ENCODE results near the gene PLCG1. TPM values are rescaled to one million over a fixed set of nuclear protein-coding genes. Genes with fewer than 3 reads are reported as not detected.

Gene PLCG1
- total RNA-seq, 2 donors from 2014 or later = 185 to 255 TPM

DNA sequence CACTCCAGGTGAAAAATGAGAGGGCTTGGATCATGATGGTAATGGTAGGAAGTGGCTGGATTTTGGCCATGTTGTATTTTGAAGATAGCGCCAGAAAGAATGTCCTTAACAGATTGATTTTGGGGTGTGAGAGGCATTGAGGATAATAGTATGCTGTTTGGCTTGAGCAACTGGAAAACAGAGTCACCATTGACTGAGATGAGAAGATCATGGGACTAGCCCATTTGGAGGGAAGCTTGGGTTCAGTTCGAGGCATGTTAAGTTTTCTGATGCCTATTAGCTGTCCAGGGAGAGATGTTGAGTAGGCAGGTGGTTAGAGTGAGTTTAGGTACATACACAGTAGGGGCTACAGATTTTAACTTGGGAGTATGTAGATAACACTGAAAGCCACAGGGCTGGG lies 23.3 kb downstream of the PLCG1 start:
- Histone ChIP-seq H3K4me1 (ENCODE audit: control insufficient read depth in 1 of 2, low read depth in 2 of 2) (peaks cover 0 to 31% of the 10 kb centered on the region in 2 donors), H3K27me3 (replicated peaks; ENCODE audit: insufficient read depth) (no peaks in the 10 kb centered on the region)

DNA sequence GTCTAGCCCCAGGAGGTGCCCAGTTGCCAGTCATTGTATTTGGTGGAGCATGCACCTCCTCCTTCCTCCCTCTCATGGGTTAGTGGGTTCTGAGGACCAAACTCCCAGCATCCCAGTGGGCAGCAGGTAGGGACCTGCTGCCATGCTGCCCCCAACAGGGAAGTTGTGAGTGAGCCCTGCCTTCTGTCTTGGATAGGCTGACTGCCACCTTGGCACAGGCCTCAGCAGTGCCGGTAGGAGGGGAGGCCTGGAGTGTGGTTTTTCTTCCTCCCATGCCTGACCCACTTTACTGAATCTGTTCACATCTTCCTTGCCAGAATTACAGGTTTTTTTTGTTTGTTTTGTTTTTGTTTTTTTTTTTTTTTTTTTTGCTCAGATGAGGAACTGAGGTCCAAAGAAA lies 24.5 kb downstream of the PLCG1 start:
- Histone ChIP-seq H3K4me3 (no peak overlapping the region), H3K4me1 (ENCODE audit: control insufficient read depth in 1 of 2, low read depth in 2 of 2) (peaks cover 0 to 21% of the 10 kb centered on the region in 2 donors), H3K27ac (no peak overlapping the region), H3K27me3 (replicated peaks; ENCODE audit: insufficient read depth) (no peaks in the 10 kb centered on the region), H3K36me3 (peaks cover 43% of the 10 kb centered on the region), H3K9me3 (no peaks in the 10 kb centered on the region)
- ATAC-seq (ENCODE audit: insufficient number of reproducible peaks, low FRiP score, low read depth) (no peak), DNase-seq (ENCODE audit: low spot score) (no peak)
- TF ChIP-seq, protein P1, sequence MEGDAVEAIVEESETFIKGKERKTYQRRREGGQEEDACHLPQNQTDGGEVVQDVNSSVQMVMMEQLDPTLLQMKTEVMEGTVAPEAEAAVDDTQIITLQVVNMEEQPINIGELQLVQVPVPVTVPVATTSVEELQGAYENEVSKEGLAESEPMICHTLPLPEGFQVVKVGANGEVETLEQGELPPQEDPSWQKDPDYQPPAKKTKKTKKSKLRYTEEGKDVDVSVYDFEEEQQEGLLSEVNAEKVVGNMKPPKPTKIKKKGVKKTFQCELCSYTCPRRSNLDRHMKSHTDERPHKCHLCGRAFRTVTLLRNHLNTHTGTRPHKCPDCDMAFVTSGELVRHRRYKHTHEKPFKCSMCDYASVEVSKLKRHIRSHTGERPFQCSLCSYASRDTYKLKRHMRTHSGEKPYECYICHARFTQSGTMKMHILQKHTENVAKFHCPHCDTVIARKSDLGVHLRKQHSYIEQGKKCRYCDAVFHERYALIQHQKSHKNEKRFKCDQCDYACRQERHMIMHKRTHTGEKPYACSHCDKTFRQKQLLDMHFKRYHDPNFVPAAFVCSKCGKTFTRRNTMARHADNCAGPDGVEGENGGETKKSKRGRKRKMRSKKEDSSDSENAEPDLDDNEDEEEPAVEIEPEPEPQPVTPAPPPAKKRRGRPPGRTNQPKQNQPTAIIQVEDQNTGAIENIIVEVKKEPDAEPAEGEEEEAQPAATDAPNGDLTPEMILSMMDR (IDR thresholded peaks at IDR 0.05) = no peak

More for the DNA sequence above, 23.3 kb downstream of the PLCG1 start:
- Histone ChIP-seq H3K36me3 (peaks cover 31% of the 10 kb centered on the region), H3K27ac (no peak overlapping the region), H3K9me3 (no peaks in the 10 kb centered on the region), H3K4me3 (no peak overlapping the region)
- DNase-seq (ENCODE audit: low spot score) = no peak
- no peak for ATAC-seq (ENCODE audit: insufficient number of reproducible peaks, low FRiP score, low read depth)
- TF ChIP-seq, protein P1 (IDR thresholded peaks at IDR 0.05) = no peak

- ATAC-seq (ENCODE audit: insufficient number of reproducible peaks, low FRiP score, low read depth) = no peak
- DNase-seq (ENCODE audit: low spot score) = no peak
- TF ChIP-seq, protein P1 (IDR thresholded peaks at IDR 0.05) = no peak
- H3K36me3 ChIP-seq = peaks cover 47% of the 10 kb centered on the region
- no peak overlapping the region for H3K4me3 ChIP-seq
- no peaks in the 10 kb centered on the region for H3K9me3 ChIP-seq
- H3K27ac ChIP-seq = no peak overlapping the region
- H3K4me1 ChIP-seq (ENCODE audit: control insufficient read depth in 1 of 2, low read depth in 2 of 2) = peaks cover 0 to 16% of the 10 kb centered on the region in 2 donors
- H3K27me3 ChIP-seq (replicated peaks; ENCODE audit: insufficient read depth) = no peaks in the 10 kb centered on the region
These were observed 25.1 kb downstream of the PLCG1 start for GRCh38 chr20:41162396-41162795.

DNA sequence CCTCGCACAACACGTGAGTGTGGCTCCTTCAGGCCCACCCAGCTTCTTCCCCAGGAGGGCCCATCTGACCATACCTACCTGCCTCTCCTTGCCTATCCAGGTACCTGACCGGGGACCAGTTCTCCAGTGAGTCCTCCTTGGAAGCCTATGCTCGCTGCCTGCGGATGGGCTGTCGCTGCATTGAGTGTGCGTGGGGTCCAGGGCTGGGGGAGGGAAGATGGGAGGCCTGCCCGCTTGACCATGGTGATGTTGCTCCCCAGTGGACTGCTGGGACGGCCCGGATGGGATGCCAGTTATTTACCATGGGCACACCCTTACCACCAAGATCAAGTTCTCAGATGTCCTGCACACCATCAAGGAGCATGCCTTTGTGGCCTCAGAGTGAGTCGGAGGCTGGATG lies 26.5 kb downstream of the PLCG1 start:
- H3K4me1 ChIP-seq (ENCODE audit: control insufficient read depth in 1 of 2, low read depth in 2 of 2) = peaks cover 0 to 7% of the 10 kb centered on the region in 2 donors
- H3K4me3 ChIP-seq = no peak overlapping the region
- H3K9me3 ChIP-seq = no peaks in the 10 kb centered on the region
- H3K36me3 ChIP-seq = peaks cover 61% of the 10 kb centered on the region
- TF ChIP-seq, protein P1 (IDR thresholded peaks at IDR 0.05) = no peak
- no peaks in the 10 kb centered on the region for H3K27me3 ChIP-seq (replicated peaks; ENCODE audit: insufficient read depth)
- H3K27ac ChIP-seq = no peak overlapping the region
- ATAC-seq (ENCODE audit: insufficient number of reproducible peaks, low FRiP score, low read depth) (no peak), DNase-seq (ENCODE audit: low spot score) (no peak)

DNA sequence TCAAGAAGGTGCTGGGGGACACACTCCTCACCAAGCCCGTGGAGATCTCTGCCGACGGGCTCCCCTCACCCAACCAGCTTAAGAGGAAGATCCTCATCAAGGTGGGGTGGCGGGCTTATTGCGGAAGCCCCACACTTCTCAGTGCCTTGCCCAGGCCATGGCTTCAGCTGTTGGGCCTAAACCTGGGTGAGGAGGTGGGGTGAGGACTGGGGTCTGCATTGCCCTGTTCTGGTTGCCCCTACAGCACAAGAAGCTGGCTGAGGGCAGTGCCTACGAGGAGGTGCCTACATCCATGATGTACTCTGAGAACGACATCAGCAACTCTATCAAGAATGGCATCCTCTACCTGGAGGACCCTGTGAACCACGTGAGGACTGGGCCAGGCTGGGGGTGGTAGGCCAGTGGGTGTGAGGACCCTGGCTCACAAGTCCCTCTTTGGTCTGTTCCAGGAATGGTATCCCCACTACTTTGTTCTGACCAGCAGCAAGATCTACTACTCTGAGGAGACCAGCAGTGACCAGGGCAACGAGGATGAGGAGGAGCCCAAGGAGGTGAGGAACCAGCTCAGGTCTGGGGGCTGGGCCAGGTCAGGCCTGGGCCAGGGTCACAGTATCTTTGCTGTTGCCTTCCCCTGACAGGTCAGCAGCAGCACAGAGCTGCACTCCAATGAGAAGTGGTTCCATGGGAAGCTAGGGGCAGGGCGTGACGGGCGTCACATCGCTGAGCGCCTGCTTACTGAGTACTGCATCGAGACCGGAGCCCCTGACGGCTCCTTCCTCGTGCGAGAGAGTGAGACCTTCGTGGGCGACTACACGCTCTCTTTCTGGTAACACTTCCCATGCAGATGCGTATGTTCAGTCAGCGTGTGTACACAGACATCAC lies 27.9 kb downstream of the PLCG1 start:
- H3K4me3 ChIP-seq = no peak overlapping the region
- no peak overlapping the region for H3K27ac ChIP-seq
- no peaks in the 10 kb centered on the region for H3K9me3 ChIP-seq
- DNase-seq (ENCODE audit: low spot score) (no peak), ATAC-seq (ENCODE audit: insufficient number of reproducible peaks, low FRiP score, low read depth) (no peak)
- peaks cover 68% of the 10 kb centered on the region for H3K36me3 ChIP-seq
- H3K4me1 ChIP-seq (ENCODE audit: control insufficient read depth in 1 of 2, low read depth in 2 of 2) = peaks cover 0 to 7% of the 10 kb centered on the region in 2 donors
- TF ChIP-seq, protein P1 (IDR thresholded peaks at IDR 0.05) = no peak
- no peaks in the 10 kb centered on the region for H3K27me3 ChIP-seq (replicated peaks; ENCODE audit: insufficient read depth)

All from thoracic aorta (tissue), 2 donors.